ENCODE results near the gene JHY. TPM values are rescaled to one million over a fixed set of nuclear protein-coding genes. Genes with fewer than 3 reads are reported as not detected.
A peak's percentile ranks its signal among the peaks of the same experiment; 100 is the strongest.
"Not testable (repeated sequence)": the region's sequence is repeated elsewhere in the genome, so short reads cannot be mapped to it uniquely, and the experiment has no call there.

Gene JHY
- total and polyA plus RNA-seq, 2 donors (not counting 1 experiment from before 2014, with no cell fraction given): 1.6 to 3.5 TPM

DNA sequence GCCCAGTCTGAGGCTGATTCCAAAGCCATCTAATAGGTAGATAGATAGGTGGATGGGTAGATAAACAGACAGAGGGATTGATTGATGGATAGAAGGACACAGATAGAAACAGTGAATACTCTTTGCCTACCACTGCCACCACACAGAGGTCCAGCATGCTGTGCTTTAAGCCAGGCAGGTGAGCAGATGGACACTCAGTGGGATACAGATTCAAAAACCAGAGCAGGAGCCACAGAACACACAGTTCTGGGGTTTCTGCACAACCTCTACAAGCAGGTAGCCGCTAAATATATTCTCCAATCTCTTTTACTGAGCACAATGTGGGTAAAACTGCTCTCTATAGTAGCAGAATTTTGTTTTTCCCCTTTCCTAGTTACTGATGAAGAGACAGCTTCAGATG is 20.5 kb upstream of the JHY start:
- Histone ChIP-seq H3K36me3 (ENCODE audit: control insufficient read depth, insufficient read depth, low read length) (no peaks in the 10 kb centered on the region), H3K9me3 (ENCODE audit: control insufficient read depth, insufficient read depth, low read depth, low read length) (no peaks in the 10 kb centered on the region), H2AFZ (ENCODE audit: low read length) (no peak overlapping the region), H3K4me3 (replicated peaks in 1 of 4; ENCODE audit: control extremely low read depth in 1 of 4, insufficient read depth in 1 of 4, low read depth in 3 of 4, low read length in 4 of 4) (no peak overlapping the region), H3K27ac (ENCODE audit: insufficient read depth, low read length) (no peak overlapping the region), H3K27me3 (ENCODE audit: control insufficient read depth, insufficient read depth, low read length) (no peaks in the 10 kb centered on the region), H3K79me2 (ENCODE audit: control insufficient read depth, insufficient read depth, low read length) (no peaks in the 10 kb centered on the region), H3K4me1 (ENCODE audit: control insufficient read depth, extremely low read depth, insufficient read depth, low read length) (no peaks in the 10 kb centered on the region), H3K4me2 (ENCODE audit: extremely low read depth, insufficient read depth, low read length) (no peak overlapping the region), H4K20me1 (ENCODE audit: control insufficient read depth, extremely low read depth, insufficient read depth, low read length) (no peaks in the 10 kb centered on the region), H3K9ac (ENCODE audit: insufficient read depth, low read length) (no peak overlapping the region)
- TF ChIP-seq EZH2 (IDR thresholded peaks at IDR 0.05; ENCODE audit: low read length, missing control alignments): no peak
- TF ChIP-seq, protein P1, sequence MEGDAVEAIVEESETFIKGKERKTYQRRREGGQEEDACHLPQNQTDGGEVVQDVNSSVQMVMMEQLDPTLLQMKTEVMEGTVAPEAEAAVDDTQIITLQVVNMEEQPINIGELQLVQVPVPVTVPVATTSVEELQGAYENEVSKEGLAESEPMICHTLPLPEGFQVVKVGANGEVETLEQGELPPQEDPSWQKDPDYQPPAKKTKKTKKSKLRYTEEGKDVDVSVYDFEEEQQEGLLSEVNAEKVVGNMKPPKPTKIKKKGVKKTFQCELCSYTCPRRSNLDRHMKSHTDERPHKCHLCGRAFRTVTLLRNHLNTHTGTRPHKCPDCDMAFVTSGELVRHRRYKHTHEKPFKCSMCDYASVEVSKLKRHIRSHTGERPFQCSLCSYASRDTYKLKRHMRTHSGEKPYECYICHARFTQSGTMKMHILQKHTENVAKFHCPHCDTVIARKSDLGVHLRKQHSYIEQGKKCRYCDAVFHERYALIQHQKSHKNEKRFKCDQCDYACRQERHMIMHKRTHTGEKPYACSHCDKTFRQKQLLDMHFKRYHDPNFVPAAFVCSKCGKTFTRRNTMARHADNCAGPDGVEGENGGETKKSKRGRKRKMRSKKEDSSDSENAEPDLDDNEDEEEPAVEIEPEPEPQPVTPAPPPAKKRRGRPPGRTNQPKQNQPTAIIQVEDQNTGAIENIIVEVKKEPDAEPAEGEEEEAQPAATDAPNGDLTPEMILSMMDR (conservative IDR thresholded peaks at IDR 0.05 in 1 of 2, IDR thresholded peaks at IDR 0.05 in 1 of 2; ENCODE audit: low read depth in 1 of 2, low read length in 2 of 2): no peak
- DNase-seq (ENCODE audit: low read depth in 2 of 2): no peak

DNA sequence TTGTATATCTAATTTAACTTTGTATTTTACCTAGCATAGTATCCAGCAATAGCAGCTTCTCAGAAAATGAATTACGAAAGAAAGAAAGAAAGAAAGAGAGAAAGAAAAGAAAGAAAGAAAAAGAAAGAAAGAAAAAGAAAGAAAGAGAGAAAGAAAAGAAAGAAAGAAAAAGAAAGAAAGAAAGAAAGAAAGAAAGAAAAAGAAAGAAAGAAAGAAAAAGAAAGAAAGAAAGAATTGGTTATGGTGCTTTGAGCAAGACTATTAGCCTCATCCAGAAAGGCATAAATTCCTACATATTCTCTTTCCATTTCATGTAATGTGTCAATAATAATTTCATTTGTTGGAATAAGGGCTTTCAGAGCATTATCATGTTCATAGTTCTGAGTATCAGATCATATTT is 19.4 kb upstream of the JHY start:
- not testable (repeated sequence) for H3K4me1 ChIP-seq (ENCODE audit: control insufficient read depth, extremely low read depth, insufficient read depth, low read length); H3K4me3 ChIP-seq (replicated peaks in 1 of 4; ENCODE audit: control extremely low read depth in 1 of 4, insufficient read depth in 1 of 4, low read depth in 3 of 4, low read length in 4 of 4); H2AFZ ChIP-seq (ENCODE audit: low read length); H3K9me3 ChIP-seq (ENCODE audit: control insufficient read depth, insufficient read depth, low read depth, low read length); H3K4me2 ChIP-seq (ENCODE audit: extremely low read depth, insufficient read depth, low read length); H3K9ac ChIP-seq (ENCODE audit: insufficient read depth, low read length); H4K20me1 ChIP-seq (ENCODE audit: control insufficient read depth, extremely low read depth, insufficient read depth, low read length); H3K27ac ChIP-seq (ENCODE audit: insufficient read depth, low read length); H3K79me2 ChIP-seq (ENCODE audit: control insufficient read depth, insufficient read depth, low read length); H3K36me3 ChIP-seq (ENCODE audit: control insufficient read depth, insufficient read depth, low read length); DNase-seq (ENCODE audit: low read depth in 2 of 2); H3K27me3 ChIP-seq (ENCODE audit: control insufficient read depth, insufficient read depth, low read length)

DNA sequence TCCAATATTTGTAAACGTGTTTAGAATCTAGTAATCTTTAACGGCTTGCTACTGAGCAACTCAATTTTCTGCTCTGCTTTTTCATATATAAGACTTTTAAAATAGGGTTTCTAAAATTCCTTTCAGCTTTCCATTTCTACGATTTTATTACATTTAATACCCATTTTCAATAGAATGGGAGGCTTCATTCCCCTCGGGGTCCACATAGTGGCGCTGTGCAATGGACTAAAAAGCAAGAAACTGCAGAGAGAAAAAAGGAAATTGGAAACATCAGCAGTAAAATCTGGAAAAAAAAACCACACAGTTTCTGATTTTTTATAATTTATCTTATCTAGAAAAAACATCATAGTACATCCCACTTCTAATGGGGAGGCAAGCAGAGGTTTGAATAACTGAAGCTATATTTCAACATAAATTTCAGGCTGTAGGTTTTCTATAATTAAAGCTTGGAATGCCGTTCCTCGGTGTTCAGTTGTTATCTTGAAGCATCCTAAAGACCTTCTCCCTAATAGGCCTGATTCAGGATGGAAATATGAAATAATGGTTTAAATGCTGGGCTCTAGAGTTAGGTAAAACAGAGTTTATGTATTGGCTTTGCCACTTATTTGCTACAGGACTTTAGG is 18.7 kb upstream of the JHY start:
- Histone ChIP-seq H3K4me3 (replicated peaks in 1 of 4; ENCODE audit: control extremely low read depth in 1 of 4, insufficient read depth in 1 of 4, low read depth in 3 of 4, low read length in 4 of 4) (no peak overlapping the region), H3K4me1 (ENCODE audit: control insufficient read depth, extremely low read depth, insufficient read depth, low read length) (no peaks in the 10 kb centered on the region), H3K36me3 (ENCODE audit: control insufficient read depth, insufficient read depth, low read length) (no peaks in the 10 kb centered on the region), H3K9me3 (ENCODE audit: control insufficient read depth, insufficient read depth, low read depth, low read length) (no peaks in the 10 kb centered on the region), H3K27ac (ENCODE audit: insufficient read depth, low read length) (no peak overlapping the region), H3K9ac (ENCODE audit: insufficient read depth, low read length) (no peak overlapping the region), H3K79me2 (ENCODE audit: control insufficient read depth, insufficient read depth, low read length) (no peaks in the 10 kb centered on the region), H2AFZ (ENCODE audit: low read length) (no peak overlapping the region), H3K27me3 (ENCODE audit: control insufficient read depth, insufficient read depth, low read length) (no peaks in the 10 kb centered on the region), H4K20me1 (ENCODE audit: control insufficient read depth, extremely low read depth, insufficient read depth, low read length) (no peaks in the 10 kb centered on the region), H3K4me2 (ENCODE audit: extremely low read depth, insufficient read depth, low read length) (no peak overlapping the region)
- DNase-seq (ENCODE audit: low read depth in 2 of 2): peak; percentile 23 to 65
- TF ChIP-seq, protein P1 (conservative IDR thresholded peaks at IDR 0.05 in 1 of 2, IDR thresholded peaks at IDR 0.05 in 1 of 2; ENCODE audit: low read depth in 1 of 2, low read length in 2 of 2): peak; percentile 92 to 94
- TF ChIP-seq EZH2 (IDR thresholded peaks at IDR 0.05; ENCODE audit: low read length, missing control alignments): no peak

Data from fibroblast of lung (primary cell).